Type B pancreatic cell (in vitro differentiated cells): ENCODE results near the gene ARNT2. TPM values are rescaled to one million over a fixed set of nuclear protein-coding genes. Genes with fewer than 3 reads are reported as not detected.
"Not testable (repeated sequence)": the region's sequence is repeated elsewhere in the genome, so short reads cannot be mapped to it uniquely, and the experiment has no call there.

Experiments used
- DNase-seq: peaks from one replicate; pipeline ENCODE4 v3.0.0; 2021; ENCODE audit warnings: mixed read lengths; ENCODE audit not compliant: unreplicated experiment; ENCODE audit errors: extremely low spot score
- H3K27ac Mint-ChIP-seq: 2 replicates; pipeline ENCODE4 v1.8.0; 2021; ENCODE audit warnings: mild to moderate bottlenecking, mixed read lengths
- H3K27me3 Mint-ChIP-seq: 2 replicates; pipeline ENCODE4 v1.8.0; 2021; ENCODE audit warnings: mixed read lengths
- H3K36me3 Mint-ChIP-seq: 2 replicates; pipeline ENCODE4 v1.8.0; 2021; ENCODE audit warnings: mixed read lengths
- H3K4me1 Mint-ChIP-seq: one replicate; pipeline ENCODE4 v1.8.0; 2021; ENCODE audit warnings: mixed read lengths; ENCODE audit not compliant: unreplicated experiment
- H3K4me3 Mint-ChIP-seq: 2 replicates; pipeline ENCODE4 v1.8.0; 2021; ENCODE audit warnings: mild to moderate bottlenecking, mixed read lengths
- H3K9me3 Mint-ChIP-seq: 2 replicates; pipeline ENCODE4 v1.8.0; 2021; ENCODE audit warnings: mixed read lengths
- CTCF ChIP-seq: fragments of 200-600 bp; sonication (generic); conservative IDR thresholded peaks from 2 replicates; pipeline ENCODE4 v1.5.0; 2021; ENCODE audit warnings: antibody characterized with exemption, mild to moderate bottlenecking
- total RNA-seq: library from RNA; stranded (reverse); gene quantifications from 2 replicates; pipeline ENCODE4 v1.2.1, GENCODE V29; 2021; ENCODE audit warnings: low replicate concordance

Gene ARNT2
- total RNA-seq, 1 donor from 2014 or later, result 22.4 TPM

GRCh38 chr15:80507638-80508316 lies 103.6 kb downstream of the ARNT2 start:
- no peak overlapping the region for H3K4me3 Mint-ChIP-seq

DNA sequence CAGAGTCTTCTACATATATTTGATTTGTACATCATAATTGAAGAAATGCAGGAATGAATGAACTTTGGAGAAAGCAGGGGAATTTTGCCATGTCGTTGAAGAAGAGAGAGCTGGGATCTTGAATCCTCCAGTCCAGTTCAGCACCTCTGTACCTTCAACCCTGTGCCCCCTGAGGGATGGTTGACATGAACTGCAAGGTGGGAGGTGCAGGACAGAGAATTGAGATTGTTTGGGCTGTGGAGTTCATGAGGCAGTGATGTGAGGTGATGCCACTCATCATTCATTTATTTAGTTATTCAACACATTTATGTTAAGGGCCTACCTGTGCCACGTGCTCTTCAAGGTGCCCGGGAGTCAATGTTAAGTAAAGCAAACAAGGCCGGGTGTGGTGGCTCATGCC lies 104.6 kb downstream of the ARNT2 start:
- H3K27ac Mint-ChIP-seq, result no peak overlapping the region
- peaks cover 14% of the 10 kb centered on the region for H3K36me3 Mint-ChIP-seq

More at GRCh38 chr15:80507638-80508316, 103.6 kb downstream of the ARNT2 start:
- Mint-ChIP-seq H3K27me3 (no peaks in the 10 kb centered on the region), H3K9me3 (no peaks in the 10 kb centered on the region), H3K4me1 (no peaks in the 10 kb centered on the region), H3K36me3 (peaks cover 14% of the 10 kb centered on the region), H3K27ac (no peak overlapping the region)
- no peak for TF ChIP-seq CTCF
- DNase-seq, result no peak

GRCh38 chr15:80509800-80510199 lies 105.6 kb downstream of the ARNT2 start:
- Mint-ChIP-seq H3K27me3 (no peaks in the 10 kb centered on the region), H3K27ac (no peak overlapping the region), H3K4me3 (no peak overlapping the region), H3K4me1 (no peaks in the 10 kb centered on the region), H3K36me3 (peaks cover 9% of the 10 kb centered on the region), H3K9me3 (no peaks in the 10 kb centered on the region)
- no peak for TF ChIP-seq CTCF
- DNase-seq, result no peak

More for the DNA sequence above, 104.6 kb downstream of the ARNT2 start:
- TF ChIP-seq CTCF, result no peak
- no peak overlapping the region for H3K4me3 Mint-ChIP-seq
- DNase-seq, result no peak
- no peaks in the 10 kb centered on the region for H3K4me1 Mint-ChIP-seq
- H3K27me3 Mint-ChIP-seq, result no peaks in the 10 kb centered on the region
- H3K9me3 Mint-ChIP-seq, result no peaks in the 10 kb centered on the region

- H3K36me3 Mint-ChIP-seq, result peaks cover 15% of the 10 kb centered on the region
- H3K4me3 Mint-ChIP-seq, H3K9me3 Mint-ChIP-seq, H3K27ac Mint-ChIP-seq, H3K4me1 Mint-ChIP-seq, DNase-seq, H3K27me3 Mint-ChIP-seq: not testable (repeated sequence)
Observed at GRCh38 chr15:80510985-80511384, 106.8 kb downstream of the ARNT2 start.

- no peak overlapping the region for H3K27ac Mint-ChIP-seq
- TF ChIP-seq CTCF, result no peak
Observed at GRCh38 chr15:80512726-80513660, 108.8 kb downstream of the ARNT2 start.

More at GRCh38 chr15:80512726-80513660, 108.8 kb downstream of the ARNT2 start:
- no peak for DNase-seq
- Mint-ChIP-seq H3K9me3 (peaks cover 6% of the 10 kb centered on the region), H3K36me3 (peaks cover 21% of the 10 kb centered on the region), H3K27me3 (no peaks in the 10 kb centered on the region), H3K4me1 (no peaks in the 10 kb centered on the region), H3K4me3 (no peak overlapping the region)
